Cerebellar nuclear complex (tissue), 1 donor: Measurements from ENCODE around the gene ZBTB20.
"Not testable (repeated sequence)": the region's sequence is repeated elsewhere in the genome, so short reads cannot be mapped to it uniquely, and the experiment has no call there.

Experiments
- DNase-seq, 2 experiments: peaks; one replicate each; lab custom pipeline; 2025; lab: John Stamatoyannopoulos, UW

The ZBTB20 gene

GRCh38 chr3:114831861-114832260 lies 315.2 kb downstream of the ZBTB20 start:
- DNase-seq, result no peak

GRCh38 chr3:114830652-114831051 lies 316.4 kb downstream of the ZBTB20 start:
- no peak for DNase-seq

- no peak for DNase-seq
Observed at GRCh38 chr3:114829783-114830182, 317.3 kb downstream of the ZBTB20 start.

- DNase-seq, result no peak
Observed at GRCh38 chr3:114827495-114827894, 319.6 kb downstream of the ZBTB20 start.

GRCh38 chr3:114824014-114824413 lies 323.1 kb downstream of the ZBTB20 start:
- DNase-seq, result no peak

- DNase-seq, result no peak
Observed at GRCh38 chr3:114823061-114823460, 324.0 kb downstream of the ZBTB20 start.

GRCh38 chr3:114816052-114816451 lies 331.0 kb downstream of the ZBTB20 start:
- no peak for DNase-seq

GRCh38 chr3:114812541-114813238 lies 334.4 kb downstream of the ZBTB20 start:
- DNase-seq, result not testable (repeated sequence)

- no peak for DNase-seq
Observed at GRCh38 chr3:114809668-114810413, 337.2 kb downstream of the ZBTB20 start.

- DNase-seq, result no peak
Observed at GRCh38 chr3:114804099-114804498, 343.0 kb downstream of the ZBTB20 start.

- peak in 1 of 2 experiments; percentile 27 for DNase-seq
Observed at GRCh38 chr3:114803042-114803695, 343.9 kb downstream of the ZBTB20 start.

- DNase-seq, result no peak
Observed at GRCh38 chr3:114800272-114801031, 346.6 kb downstream of the ZBTB20 start.

GRCh38 chr3:114799816-114800215 lies 347.3 kb downstream of the ZBTB20 start:
- DNase-seq, result no peak

- no peak for DNase-seq
Observed at GRCh38 chr3:114796796-114797195, 350.3 kb downstream of the ZBTB20 start.

GRCh38 chr3:114794894-114795630 lies 352.0 kb downstream of the ZBTB20 start:
- DNase-seq, result no peak

- no peak for DNase-seq
Observed at GRCh38 chr3:114792159-114792918, 354.7 kb downstream of the ZBTB20 start.

- DNase-seq, result no peak
Observed at GRCh38 chr3:114790752-114791151, 356.3 kb downstream of the ZBTB20 start.

- DNase-seq, result no peak
Observed at GRCh38 chr3:114789803-114790202, 357.3 kb downstream of the ZBTB20 start.

GRCh38 chr3:114775395-114775794 lies 371.7 kb downstream of the ZBTB20 start:
- DNase-seq, result no peak

- no peak for DNase-seq
Observed at GRCh38 chr3:114770874-114771273, 376.2 kb downstream of the ZBTB20 start.

GRCh38 chr3:114764056-114764492 lies 383.0 kb downstream of the ZBTB20 start:
- no peak for DNase-seq
